ENCODE results near the gene TEX19.

- TF ChIP-seq EP300 (IDR thresholded peaks at IDR 0.05; ENCODE audit: borderline replicate concordance) (no peak), YY1 (IDR thresholded peaks at IDR 0.05; ENCODE audit: low read depth) (no peak), EGR1 (IDR thresholded peaks at IDR 0.05) (no peak), FOXM1 (IDR thresholded peaks at IDR 0.05; ENCODE audit: borderline replicate concordance, low read depth) (no peak), NFIC (IDR thresholded peaks at IDR 0.05) (no peak), USF1 (IDR thresholded peaks at IDR 0.05) (no peak), TAF1 (IDR thresholded peaks at IDR 0.05; ENCODE audit: low read depth) (no peak), MAX (IDR thresholded peaks at IDR 0.05) (no peak; the same call in 1 of the 2 replicates), REST (IDR thresholded peaks at IDR 0.05; ENCODE audit: low read depth) (no peak), ZBTB7A (IDR thresholded peaks at IDR 0.05; ENCODE audit: low read depth) (no peak), CEBPB (IDR thresholded peaks at IDR 0.05) (no peak), TEAD4 (IDR thresholded peaks at IDR 0.05) (no peak), RAD21 (IDR thresholded peaks at IDR 0.05; ENCODE audit: low read depth) (no peak)
Observed at GRCh38 chr17:82361885-82362633, 3.0 kb downstream of the TEX19 start.

Data from Ishikawa (cell line).